K562 (cell line): ENCODE data around the gene TBC1D2B. TPM values are rescaled to one million over a fixed set of nuclear protein-coding genes. Genes with fewer than 3 reads are reported as not detected.

Experiments
- ATAC-seq: fragments of 200-7000 bp; cut with Tn5 transposase; 3 replicates; pipeline ENCODE4 v1.9.1; 2020; ENCODE audit warnings: moderate library complexity
- BruUV-seq: library from RNA; stranded (reverse); fragments of 400-500 nt; replicated peaks from 2 replicates; lab custom pipeline; 2021; lab: Mats Ljungman, UMichigan
- CTCF ChIA-PET: fragments of 300-600 bp; formaldehyde crosslinking; extraction: SDS; loops from one replicate; lab custom pipeline; 2021; ENCODE audit warnings: low intra/inter-chr PET ratio; lab: Yijun Ruan, JAX
- POLR2A ChIA-PET: fragments of 300-600, 350-650 bp; sonication (Branson Sonifier 250); formaldehyde crosslinking; extraction: SDS; loops from one replicate; lab custom pipeline; 2021; ENCODE audit warnings: antibody characterized with exemption, inconsistent platforms; lab: Yijun Ruan, JAX
- DNase-seq, 4 experiments: peaks; one replicate each; pipeline versions ENCODE4 v3.0.0 to v3.0.0-alpha.2; 2011 to 2018; ENCODE audit warnings: low spot score in 3 of 4, mixed read lengths in 3 of 4; ENCODE audit errors: extremely low read depth in 1 of 4
- FAIRE-seq: peaks from 2 replicates; lab custom pipeline; 2011; peaks lifted over from hg19 to GRCh38; lab: Jason Lieb, UNC
- H2AFZ ChIP-seq: 2 replicates; pipeline ENCODE4 v1.6.0; 2011; ENCODE audit warnings: low read depth, low read length, control low read depth, inconsistent platforms
- H3K27ac ChIP-seq: fragments of 200-600 bp; 3 replicates; pipeline ENCODE4 v1.8.0; 2011; ENCODE audit warnings: low read depth, mild to moderate bottlenecking, control low read depth, inconsistent platforms, low read length, moderate library complexity, mixed read lengths; ENCODE audit errors: extremely low read depth
- H3K27me3 ChIP-seq, 2 experiments: fragments of 300-600 bp in 1 of 2; 2 replicates in 1 of 2; 3 replicates in 1 of 2; pipeline versions ENCODE4 v1.6.0 to v1.8.0; 2011; ENCODE audit warnings: inconsistent platforms in 2 of 2, low read length in 2 of 2, mild to moderate bottlenecking in 1 of 2, mixed read lengths in 1 of 2, moderate library complexity in 1 of 2; ENCODE audit not compliant: control insufficient read depth in 2 of 2, insufficient read depth in 2 of 2
- H3K36me3 ChIP-seq: fragments of 300-600 bp; 3 replicates; pipeline ENCODE4 v1.8.0; 2011; ENCODE audit warnings: mild to moderate bottlenecking, low read length, inconsistent platforms; ENCODE audit not compliant: control insufficient read depth, insufficient read depth
- H3K4me1 ChIP-seq, 2 experiments: fragments of 200-600 bp in 1 of 2; replicated peaks in 1 of 2; 2 replicates in 1 of 2; 3 replicates in 1 of 2; pipeline versions ENCODE4 v1.5.1 to v1.8.0; 2011; ENCODE audit warnings: inconsistent platforms in 2 of 2, low read length in 2 of 2, mild to moderate bottlenecking in 1 of 2, mixed read lengths in 1 of 2, moderate library complexity in 1 of 2; ENCODE audit not compliant: control insufficient read depth in 2 of 2, insufficient read depth in 2 of 2
- H3K4me2 ChIP-seq: 2 replicates; pipeline ENCODE4 v1.6.1; 2011; ENCODE audit warnings: low read length, control low read depth, inconsistent platforms, mixed read lengths; ENCODE audit not compliant: insufficient read depth
- H3K4me3 ChIP-seq: fragments of 200-600 bp; sonication (generic), shearing (Covaris generic); 2 replicates; pipeline ENCODE4 v1.5.1; 2016; ENCODE audit warnings: control low read depth, inconsistent platforms
- H3K79me2 ChIP-seq: fragments of 200-600 bp; 3 replicates; pipeline ENCODE4 v1.8.0; 2011; ENCODE audit warnings: low read length, inconsistent platforms; ENCODE audit not compliant: control insufficient read depth, insufficient read depth
- H3K9ac ChIP-seq, 2 experiments: 2 replicates each; pipeline versions ENCODE4 v1.6.0 to v1.6.1; 2011; ENCODE audit warnings: low read depth in 2 of 2, low read length in 2 of 2, control low read depth in 1 of 2, inconsistent platforms in 1 of 2, mild to moderate bottlenecking in 1 of 2, mixed read lengths in 1 of 2; ENCODE audit not compliant: insufficient read depth in 1 of 2
- H3K9me1 ChIP-seq: one replicate; pipeline ENCODE4 v1.6.0; 2011; ENCODE audit warnings: inconsistent platforms, mild to moderate bottlenecking, low read length, moderate library complexity; ENCODE audit not compliant: control insufficient read depth, insufficient read depth
- H3K9me3 ChIP-seq: replicated peaks from 2 replicates; pipeline ENCODE4 v1.5.1; 2011; ENCODE audit warnings: low read depth, low read length, inconsistent platforms; ENCODE audit not compliant: control insufficient read depth, insufficient read depth
- H4K20me1 ChIP-seq: replicated peaks from 2 replicates; pipeline ENCODE4 v1.6.1; 2011; ENCODE audit warnings: low read length, inconsistent platforms, mixed read lengths; ENCODE audit not compliant: control insufficient read depth, insufficient read depth
- KDM1A ChIP-seq, 2 experiments: fragments of 450-650 bp; IDR thresholded peaks; 2 replicates each; pipeline ENCODE4 v1.6.1; 2016; ENCODE audit warnings: mild to moderate bottlenecking in 2 of 2
- PHF8 ChIP-seq: fragments of 200-600 bp; sonication (generic); IDR thresholded peaks from 2 replicates; pipeline ENCODE4 v1.6.1; 2012; ENCODE audit warnings: mixed run types, mild to moderate bottlenecking, inconsistent platforms, low read length, moderate library complexity, borderline replicate concordance
- ZBTB49 ChIP-seq: sonication (generic); formaldehyde crosslinking; IDR thresholded peaks from 2 replicates; pipeline ENCODE4 v1.8.0; 2022; ENCODE audit warnings: missing genetic modification reagents, mild to moderate bottlenecking, borderline replicate concordance
- ZNF41 ChIP-seq: fragments of 250-450 bp; sonication (Bioruptor Pico); conservative IDR thresholded peaks from 2 replicates; pipeline ENCODE4 v1.4.0; 2020; ENCODE audit warnings: mild to moderate bottlenecking
- WGBS: fragments of 100-300 bp; shearing (Covaris generic); methylation state at CpG from one replicate; pipeline ENCODE4 v1.1.6; 2016; ENCODE audit warnings: low coverage, mixed read lengths; ENCODE audit not compliant: insufficient coverage; ENCODE audit errors: missing lambda C conversion rate; 5-methylcytosine and 5-hydroxymethylcytosine counted together
- in situ Hi-C: fragments of 300-500 bp; cut with MboI; formaldehyde crosslinking; loops from 4 replicates; pipeline ENCODE4 v1.15.0; 2018; ENCODE audit warnings: inconsistent platforms, mixed read lengths
- intact Hi-C: fragments of 100-400 bp; cut with micrococcal nuclease; formaldehyde crosslinking; loops from 2 replicates; pipeline ENCODE4 v1.14.2; 2022
- polyA plus RNA-seq, 8 experiments: library from polyadenylated mRNA; depleted of rRNA in 4 of 8; stranded (reverse) in 5 of 8; unstranded in 3 of 8; fragments of >200 nt; fragmentation: Nextera tagmentation in 2 of 8; fragmentation: Illumina TruSeq in 1 of 8; extraction: Ambion mirVana in 2 of 8; extraction: Trizol in 1 of 8; gene quantifications; 2 replicates each; pipeline versions ENCODE4 v1.2.1 to v1.2.3, GENCODE V29; 2011 to 2014; ENCODE audit warnings: inconsistent platforms in 1 of 8, missing spikeins in 1 of 8
- total RNA-seq, 7 experiments: library from RNA; depleted of rRNA in 6 of 7; stranded (reverse); fragments of >200 nt in 6 of 7; fragmentation: Illumina TruSeq in 2 of 7; extraction: Trizol in 2 of 7; gene quantifications; 2 replicates each; pipeline versions ENCODE4 v1.2.1 to v1.2.3, GENCODE V29; 2011 to 2021; ENCODE audit warnings: low replicate concordance in 1 of 7

The TBC1D2B gene
- total and polyA plus RNA-seq, 9 of the 15 experiments (the other 6 are each of a cell fraction or from before 2014, with no cell fraction given): 0.15 to 16.3 (median 8.9) TPM

- no peak for ATAC-seq
- H3K79me2 ChIP-seq: no peaks in the 10 kb centered on the region
- in situ Hi-C loops: no loop called here
- H3K27ac ChIP-seq: no peak overlapping the region
- no peak overlapping the region for H3K4me2 ChIP-seq
- CTCF ChIA-PET: no interaction called here
- no peak overlapping the region for H2AFZ ChIP-seq
- WGBS: 65% methylated on average over 10 of the region's 11 CpGs
- H3K4me3 ChIP-seq: no peak overlapping the region
- H3K4me1 ChIP-seq: no peaks in the 10 kb centered on the region; a peak in 1 of 5 replicates
- H3K9me1 ChIP-seq: peaks cover 8% of the 10 kb centered on the region
- peaks cover 23% of the 10 kb centered on the region; the same call in 2 of the 3 replicates for H3K36me3 ChIP-seq
- no peaks in the 10 kb centered on the region for H3K27me3 ChIP-seq
- POLR2A ChIA-PET: no interaction called here
- TF ChIP-seq KDM1A (IDR thresholded peaks at IDR 0.05): no peak
- TF ChIP-seq ZNF41 (CRISPR knock-in tag): no peak
- no peak for TF ChIP-seq ZBTB49
- no peak for TF ChIP-seq PHF8
- no peak for DNase-seq
- FAIRE-seq: no peak
- peaks cover 10% of the 10 kb centered on the region; the same call in 1 of the 2 replicates for H4K20me1 ChIP-seq
- no peaks in the 10 kb centered on the region for H3K9me3 ChIP-seq
- intact Hi-C loops: no loop called here
- no TSS peak for BruUV-seq
- no peak overlapping the region; a peak in 1 of 4 replicates for H3K9ac ChIP-seq
These were observed 70.1 kb downstream of the TBC1D2B start for GRCh38 chr15:78007211-78007931.
